ENCODE results near the gene PRKCE.

- TF ChIP-seq ZNF274 (IDR thresholded peaks at IDR 0.05; ENCODE audit: low read depth, low read length) (no peak), YY1 (IDR thresholded peaks at IDR 0.05; ENCODE audit: insufficient read depth, insufficient read length) (no peak)
Measured at GRCh38 chr2:45809205-45809604, 157.7 kb downstream of the PRKCE start.

All from NT2/D1 (cell line).